ENCODE measurements around the gene ZNFX1. TPM values are rescaled to one million over a fixed set of nuclear protein-coding genes. Genes with fewer than 3 reads are reported as not detected.

The ZNFX1 gene
- total RNA-seq, 2 donors from 2014 or later, result 7.3 to 17.4 TPM

- ATAC-seq, result no peak
These were observed 13.3 kb upstream of the ZNFX1 start for GRCh38 chr20:49291200-49291599.

GRCh38 chr20:49290608-49291191 is 12.8 kb upstream of the ZNFX1 start:
- Histone ChIP-seq H3K9me3 (peaks cover 0 to 18% (median 0%) of the 10 kb centered on the region in 3 donors), H3K27me3 (no peaks in the 10 kb centered on the region), H3K27ac (no peak overlapping the region), H3K4me1 (peaks cover 11% of the 10 kb centered on the region), H3K4me3 (no peak overlapping the region), H3K36me3 (replicated peaks in 1 of 2; ENCODE audit: insufficient read depth in 1 of 2, low read depth in 2 of 2) (peaks cover 22 to 34% of the 10 kb centered on the region in 2 donors)
- intact Hi-C loops (cut with DNase I), result no loop called here
- no peak for DNase-seq
- 92 to 96% methylated on average over 6 of the region's 6 CpGs for WGBS, 2 donors
- TF ChIP-seq CTCF (IDR thresholded peaks at IDR 0.05) (no peak), POLR2A (IDR thresholded peaks at IDR 0.05) (no peak)
- ATAC-seq, result no peak

More at GRCh38 chr20:49291200-49291599, 13.3 kb upstream of the ZNFX1 start:
- Histone ChIP-seq H3K4me3 (no peak overlapping the region), H3K9me3 (peaks cover 0 to 13% (median 0%) of the 10 kb centered on the region in 3 donors), H3K36me3 (replicated peaks in 1 of 2; ENCODE audit: insufficient read depth in 1 of 2, low read depth in 2 of 2) (peaks cover 22 to 29% of the 10 kb centered on the region in 2 donors), H3K27ac (no peak overlapping the region), H3K27me3 (no peaks in the 10 kb centered on the region), H3K4me1 (peaks cover 11% of the 10 kb centered on the region)
- DNase-seq, result no peak
- TF ChIP-seq POLR2A (IDR thresholded peaks at IDR 0.05) (no peak), CTCF (IDR thresholded peaks at IDR 0.05) (no peak)
- WGBS, 2 donors, result 0 to 50% methylated on average over 1 of the region's 1 CpG
- intact Hi-C loops (cut with DNase I), result no loop called here

GRCh38 chr20:49288784-49289696 is 11.2 kb upstream of the ZNFX1 start:
- intact Hi-C loops (cut with DNase I), result no loop called here
- Histone ChIP-seq H3K27me3 (no peaks in the 10 kb centered on the region), H3K27ac (peak overlapping the region in 1 of 4 donors; percentile 27), H3K4me3 (no peak overlapping the region), H3K36me3 (replicated peaks in 1 of 2; ENCODE audit: insufficient read depth in 1 of 2, low read depth in 2 of 2) (peaks cover 32 to 35% of the 10 kb centered on the region in 2 donors), H3K4me1 (peaks cover 11% of the 10 kb centered on the region), H3K9me3 (peaks cover 0 to 24% (median 0%) of the 10 kb centered on the region in 3 donors)
- WGBS, 2 donors, result 76 to 86% methylated on average over 10 of the region's 10 CpGs
- no peak for TF ChIP-seq CTCF (IDR thresholded peaks at IDR 0.05)
- no peak for TF ChIP-seq POLR2A (IDR thresholded peaks at IDR 0.05)
- ATAC-seq, result no peak
- no peak for DNase-seq

GRCh38 chr20:49288250-49288751 is 10.4 kb upstream of the ZNFX1 start:
- H3K27me3 ChIP-seq, result no peaks in the 10 kb centered on the region
- 94 to 95% methylated on average over 2 of the region's 2 CpGs for WGBS, 2 donors
- H3K9me3 ChIP-seq, result peaks cover 0 to 24% (median 0%) of the 10 kb centered on the region in 3 donors
- intact Hi-C loops (cut with DNase I), result no loop called here
- H3K27ac ChIP-seq, result peak overlapping the region in 1 of 4 donors; percentile 27
- no peak for TF ChIP-seq CTCF (IDR thresholded peaks at IDR 0.05)
- TF ChIP-seq POLR2A (IDR thresholded peaks at IDR 0.05), result no peak
- DNase-seq (no peak), ATAC-seq (no peak)
- H3K4me1 ChIP-seq, result peaks cover 18% of the 10 kb centered on the region
- H3K4me3 ChIP-seq, result no peak overlapping the region
- peaks cover 32 to 36% of the 10 kb centered on the region in 2 donors for H3K36me3 ChIP-seq (replicated peaks in 1 of 2; ENCODE audit: insufficient read depth in 1 of 2, low read depth in 2 of 2)

Data from body of pancreas (tissue), 4 donors.